ENCODE results near the gene RIPPLY2. TPM values are rescaled to one million over a fixed set of nuclear protein-coding genes. Genes with fewer than 3 reads are reported as not detected.
"Not testable (repeated sequence)": the region's sequence is repeated elsewhere in the genome, so short reads cannot be mapped to it uniquely, and the experiment has no call there.

Gene RIPPLY2
- not detected for total RNA-seq
- polyA plus RNA-seq: under 1 TPM in 1 of 3 donors, not detected in 2; 0.41 TPM

DNA sequence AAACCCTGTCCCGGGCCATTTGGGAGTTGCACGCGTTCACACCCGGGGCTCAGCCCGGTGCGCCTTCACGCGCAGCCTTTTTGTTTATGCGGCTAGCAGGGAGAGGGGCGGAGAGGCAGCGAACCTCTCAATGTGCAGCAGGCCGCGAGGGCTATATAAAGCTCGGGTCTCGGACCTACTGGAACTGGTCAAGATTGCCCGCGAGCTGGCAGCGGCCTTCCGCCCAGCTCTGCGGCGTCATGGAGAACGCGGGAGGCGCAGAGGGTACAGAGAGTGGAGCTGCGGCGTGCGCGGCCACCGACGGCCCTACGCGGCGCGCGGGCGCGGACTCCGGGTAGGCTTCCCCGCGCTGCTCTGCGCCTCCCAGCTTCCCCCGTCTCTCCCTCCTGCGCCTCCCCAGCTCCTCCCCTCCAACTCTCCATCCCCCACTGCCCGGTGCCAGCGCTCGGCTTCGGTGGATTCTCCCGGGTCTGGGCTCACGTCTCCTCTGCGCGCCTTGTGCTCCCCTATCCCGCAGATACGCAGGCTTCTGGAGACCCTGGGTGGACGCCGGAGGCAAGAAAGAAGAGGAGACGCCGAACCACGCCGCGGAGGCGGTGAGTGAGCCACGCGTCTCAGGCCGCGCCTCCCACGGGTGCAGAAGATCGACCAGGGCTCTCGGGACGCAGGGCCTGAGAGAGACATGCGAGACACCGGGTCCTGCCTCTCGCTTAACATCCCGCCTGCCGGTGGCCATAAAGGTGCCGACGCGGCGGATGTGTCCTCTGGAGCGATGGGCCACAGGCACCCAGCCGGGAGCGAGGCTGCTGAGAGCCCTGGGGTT, at the start of gene RIPPLY2:
TSS of gene RIPPLY2 (plus strand) at position 183 of the 823 bp plus-strand sequence. CDS start at position 240, 57 bp downstream.
- 2% methylated on average over 81 of the region's 81 CpGs for WGBS, 2 donors
- Histone ChIP-seq H3K27ac (peak within 1 kb of the TSS in 2 of 4 donors; percentile 26 to 37), H3K4me1 (peaks cover 0 to 21% (median 11%) of the 10 kb centered on the region in 4 donors), H3K36me3 (no peaks in the 10 kb centered on the region), H3K27me3 (peaks cover 0 to 10% (median 0%) of the 10 kb centered on the region in 3 donors), H3K4me3 (peak within 1 kb of the TSS; percentile 34 to 64 (median 54)), H3K9me3 (no peaks in the 10 kb centered on the region)
- DNase-seq: no peak
- TF ChIP-seq POLR2AphosphoS5 (IDR thresholded peaks at IDR 0.05) (no peak), CTCF (IDR thresholded peaks at IDR 0.05) (no peak), POLR2A (IDR thresholded peaks at IDR 0.05) (no peak)
- intact Hi-C loops (cut with DNase I): no loop called here

DNA sequence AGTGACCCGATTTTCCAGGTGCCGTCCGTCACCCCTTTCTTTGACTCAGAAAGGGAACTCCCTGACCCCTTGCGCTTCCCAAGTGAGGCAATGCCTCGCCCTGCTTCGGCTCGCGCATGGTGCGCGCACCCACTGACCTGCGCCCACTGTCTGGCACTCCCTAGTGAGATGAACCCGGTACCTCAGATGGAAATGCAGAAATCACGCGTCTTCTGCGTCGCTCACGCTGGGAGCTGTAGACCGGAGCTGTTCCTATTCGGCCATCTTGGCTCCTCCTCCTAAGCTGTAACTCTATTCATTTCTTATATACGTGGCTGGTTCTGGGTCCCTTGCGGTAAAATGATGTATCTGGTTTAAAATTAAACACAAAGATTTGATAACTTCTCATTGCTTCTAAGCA, 49.7 kb upstream of the RIPPLY2 start:
- H3K27ac ChIP-seq; H3K4me3 ChIP-seq; H3K9me3 ChIP-seq; intact Hi-C loops (cut with DNase I); H3K27me3 ChIP-seq; H3K4me1 ChIP-seq; H3K36me3 ChIP-seq; DNase-seq: not testable (repeated sequence)
- WGBS, 2 donors: 95 to 96% methylated on average over 13 of the region's 21 CpGs

DNA sequence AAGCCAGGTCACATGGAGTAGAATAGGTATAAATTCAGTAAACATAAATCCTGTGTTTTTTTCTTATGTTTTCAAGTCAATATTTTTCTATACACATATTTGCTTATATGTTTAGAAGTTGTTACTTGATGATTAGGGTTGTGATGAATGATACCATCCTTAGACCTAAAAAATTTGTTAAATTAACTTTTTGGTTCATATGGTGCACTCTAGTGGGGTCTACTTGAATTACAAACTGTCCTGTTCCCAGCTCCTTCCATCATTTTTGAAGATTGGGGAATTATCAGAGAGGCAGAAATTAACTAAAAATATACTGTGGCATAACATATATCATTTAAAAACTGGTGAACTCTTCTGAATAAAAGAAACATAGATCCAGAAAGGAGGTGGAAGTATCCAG, 48.3 kb upstream of the RIPPLY2 start:
- Histone ChIP-seq H3K4me3 (no peak overlapping the region), H3K36me3 (no peaks in the 10 kb centered on the region), H3K27ac (no peak overlapping the region), H3K4me1 (no peaks in the 10 kb centered on the region), H3K27me3 (no peaks in the 10 kb centered on the region), H3K9me3 (no peaks in the 10 kb centered on the region)
- TF ChIP-seq EP300 (IDR thresholded peaks at IDR 0.05): no peak
- no peak for TF ChIP-seq POLR2A (IDR thresholded peaks at IDR 0.05)
- TF ChIP-seq POLR2AphosphoS5 (IDR thresholded peaks at IDR 0.05): no peak
- TF ChIP-seq CTCF (IDR thresholded peaks at IDR 0.05): no peak
- no peak for DNase-seq
- intact Hi-C loops (cut with DNase I): no loop called here

DNA sequence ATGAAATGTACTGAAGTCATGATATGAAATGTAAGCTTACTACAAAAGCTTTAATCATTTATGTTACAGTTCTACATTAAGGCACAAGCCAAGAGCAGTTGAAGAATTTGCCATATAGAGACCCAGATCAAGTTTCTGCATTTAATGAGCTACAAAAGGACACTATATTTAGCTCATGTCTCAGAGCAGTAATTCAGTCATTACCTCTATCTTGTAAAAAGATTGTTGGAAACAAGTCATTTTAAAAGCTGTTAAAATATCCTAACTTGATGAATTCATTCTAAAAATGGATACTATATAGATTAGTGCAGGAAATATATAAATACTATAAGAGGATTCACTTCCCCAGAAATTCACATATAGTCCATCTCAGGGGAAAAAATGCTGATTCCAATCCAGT, 45.2 kb upstream of the RIPPLY2 start:
- no peaks in the 10 kb centered on the region for H3K4me1 ChIP-seq
- no peaks in the 10 kb centered on the region for H3K27me3 ChIP-seq
- no peaks in the 10 kb centered on the region for H3K9me3 ChIP-seq
- H3K4me3 ChIP-seq: no peak overlapping the region
- no peak for TF ChIP-seq CTCF (IDR thresholded peaks at IDR 0.05)
- no peak for TF ChIP-seq POLR2A (IDR thresholded peaks at IDR 0.05)
- TF ChIP-seq EP300 (IDR thresholded peaks at IDR 0.05): no peak
- TF ChIP-seq POLR2AphosphoS5 (IDR thresholded peaks at IDR 0.05): no peak
- no peak for DNase-seq
- H3K27ac ChIP-seq: no peak overlapping the region
- intact Hi-C loops (cut with DNase I): no loop called here
- no peaks in the 10 kb centered on the region for H3K36me3 ChIP-seq

DNA sequence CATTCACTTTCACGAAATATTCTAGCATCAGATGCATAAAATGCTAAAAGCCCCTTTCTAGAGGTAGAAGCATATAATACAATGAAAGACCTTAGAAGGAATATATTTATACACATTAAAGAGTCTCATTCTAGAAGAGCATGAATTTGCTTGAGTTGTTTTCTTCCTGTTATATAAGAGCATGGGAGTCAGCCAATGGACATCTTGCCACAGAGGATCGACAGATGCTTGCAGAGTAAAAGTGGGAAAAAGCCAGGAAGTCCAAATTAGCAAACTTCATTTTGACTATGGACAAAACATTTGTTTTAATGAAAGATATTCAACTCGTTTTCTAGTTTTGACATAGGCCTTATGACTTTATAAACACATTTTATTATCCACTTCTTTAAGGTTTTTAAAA, 44.2 kb upstream of the RIPPLY2 start:
- WGBS, 2 donors: 51 to 60% methylated on average over 3 of the region's 3 CpGs
- H3K4me3 ChIP-seq: no peak overlapping the region

More for the DNA sequence above, 44.2 kb upstream of the RIPPLY2 start:
- Histone ChIP-seq H3K27me3 (no peaks in the 10 kb centered on the region), H3K36me3 (no peaks in the 10 kb centered on the region), H3K4me1 (no peaks in the 10 kb centered on the region), H3K9me3 (no peaks in the 10 kb centered on the region), H3K27ac (no peak overlapping the region)
- TF ChIP-seq POLR2A (IDR thresholded peaks at IDR 0.05) (no peak), POLR2AphosphoS5 (IDR thresholded peaks at IDR 0.05) (no peak), EP300 (IDR thresholded peaks at IDR 0.05) (no peak), CTCF (IDR thresholded peaks at IDR 0.05) (no peak)
- intact Hi-C loops (cut with DNase I): no loop called here
- DNase-seq: no peak
